Testis (tissue), 3 donors: ENCODE results near the gene CAMKK1. TPM values are rescaled to one million over a fixed set of nuclear protein-coding genes. Genes with fewer than 3 reads are reported as not detected.
A peak's percentile ranks its signal among the peaks of the same experiment; 100 is the strongest.

ENCODE experiments used
- DNase-seq: peaks from one replicate; pipeline ENCODE4 v3.0.0-alpha.2; 2019
- H3K27ac ChIP-seq, 2 donors: fragments of 200-600 bp; sonication (generic); one replicate each; pipeline ENCODE4 v1.5.1; 2019
- H3K27me3 ChIP-seq: fragments of 200-600 bp; sonication (generic); one replicate; pipeline ENCODE4 v1.5.1; 2019
- H3K36me3 ChIP-seq: fragments of 200-600 bp; sonication (generic); one replicate; pipeline ENCODE4 v1.5.1; 2017; ENCODE audit warnings: low read depth; ENCODE audit errors: missing control alignments
- H3K4me1 ChIP-seq: fragments of 200-600 bp; sonication (generic); one replicate; pipeline ENCODE4 v1.5.1; 2019
- H3K4me3 ChIP-seq, 2 donors: fragments of 200-600 bp; sonication (generic); one replicate each; pipeline ENCODE4 v1.5.1; 2017 to 2019
- H3K9me3 ChIP-seq: fragments of 200-600 bp; sonication (generic); one replicate; pipeline ENCODE4 v1.5.1; 2017
- CTCF ChIP-seq, 3 experiments: fragments of 450-650 bp in 2 of 3; fragments of 200-600 bp in 1 of 3; sonication (generic) in 1 of 3; IDR thresholded peaks; one replicate each; pipeline ENCODE4 v1.5.1; 2016 to 2019; ENCODE audit warnings: antibody characterized with exemption in 3 of 3, mild to moderate bottlenecking in 2 of 3, moderate library complexity in 1 of 3
- POLR2A ChIP-seq: fragments of 450-650 bp; IDR thresholded peaks from one replicate; pipeline ENCODE4 v1.6.1; 2017; ENCODE audit warnings: antibody characterized with exemption, mild to moderate bottlenecking, moderate library complexity
- WGBS, 2 donors: methylation state at CpG; one replicate each; pipeline ENCODE4 v1.1.5; 2018; 5-methylcytosine and 5-hydroxymethylcytosine counted together
- intact Hi-C: fragments of 100-400 bp; cut with DNase I; formaldehyde crosslinking; loops from one replicate; pipeline ENCODE4 v1.15.1; 2023; ENCODE audit warnings: low total_unique reads
- polyA plus RNA-seq: library from polyadenylated mRNA; stranded (reverse); fragments of 350-450 nt; fragmentation: Illumina TruSeq; extraction: RNeasy Lipid Tissue Mini Kit (QIAGEN cat#74804); gene quantifications from one replicate; pipeline ENCODE4 v1.2.3, GENCODE V29; 2014; ENCODE audit warnings: low read depth, low replicate concordance; ENCODE audit not compliant: insufficient read depth
- total RNA-seq, 2 donors: library from RNA; depleted of rRNA; stranded (reverse); fragments of >200 nt; gene quantifications; one replicate each; pipeline ENCODE4 v1.2.3, GENCODE V29; 2016

The CAMKK1 gene
- total and polyA plus RNA-seq, 3 donors from 2014 or later = 18.5 to 21.6 (median 19.7) TPM

GRCh38 chr17:3915581-3915994 is 22.7 kb upstream of the CAMKK1 start:
- H3K4me1 ChIP-seq = peaks cover 27% of the 10 kb centered on the region
- H3K9me3 ChIP-seq = no peaks in the 10 kb centered on the region
- no peak overlapping the region for H3K27ac ChIP-seq
- H3K36me3 ChIP-seq = no peaks in the 10 kb centered on the region
- 70 to 77% methylated on average over 10 to 13 of the region's 13 CpGs for WGBS, 2 donors
- TF ChIP-seq POLR2A (no peak), CTCF (IDR thresholded peaks at IDR 0.05) (no peak)
- no peaks in the 10 kb centered on the region for H3K27me3 ChIP-seq
- intact Hi-C loops = no loop called here
- H3K4me3 ChIP-seq = no peak overlapping the region
- DNase-seq = no peak

- no peak overlapping the region for H3K27ac ChIP-seq
- no peak overlapping the region for H3K4me3 ChIP-seq
- TF ChIP-seq POLR2A (no peak), CTCF (IDR thresholded peaks at IDR 0.05) (no peak)
- no peaks in the 10 kb centered on the region for H3K27me3 ChIP-seq
- peaks cover 27% of the 10 kb centered on the region for H3K4me1 ChIP-seq
- no peaks in the 10 kb centered on the region for H3K36me3 ChIP-seq
- 83 to 84% methylated on average over 9 to 10 of the region's 10 CpGs for WGBS, 2 donors
- DNase-seq = no peak
- intact Hi-C loops = no loop called here
- H3K9me3 ChIP-seq = no peaks in the 10 kb centered on the region
Observed at GRCh38 chr17:3914312-3914670, 21.4 kb upstream of the CAMKK1 start.

GRCh38 chr17:3913531-3914311 is 20.9 kb upstream of the CAMKK1 start:
- peaks cover 27% of the 10 kb centered on the region for H3K4me1 ChIP-seq
- peak; percentile 89 for DNase-seq
- no peak overlapping the region for H3K27ac ChIP-seq

GRCh38 chr17:3912827-3913226 is 20.0 kb upstream of the CAMKK1 start:
- H3K27ac ChIP-seq = no peak overlapping the region
- H3K4me3 ChIP-seq = no peak overlapping the region
- H3K36me3 ChIP-seq = no peaks in the 10 kb centered on the region
- H3K4me1 ChIP-seq = peaks cover 22% of the 10 kb centered on the region
- H3K27me3 ChIP-seq = no peaks in the 10 kb centered on the region
- TF ChIP-seq POLR2A = no peak
- no peak for TF ChIP-seq CTCF (IDR thresholded peaks at IDR 0.05)
- intact Hi-C loops = no loop called here
- no peak for DNase-seq
- no peaks in the 10 kb centered on the region for H3K9me3 ChIP-seq
- WGBS, 2 donors = 95 to 97% methylated on average over 2 of the region's 2 CpGs

More at GRCh38 chr17:3913531-3914311, 20.9 kb upstream of the CAMKK1 start:
- no peak for TF ChIP-seq POLR2A
- TF ChIP-seq CTCF (IDR thresholded peaks at IDR 0.05) = peak; percentile 85 to 94 (median 91)
- intact Hi-C loops = no loop called here
- no peaks in the 10 kb centered on the region for H3K9me3 ChIP-seq
- H3K4me3 ChIP-seq = no peak overlapping the region
- H3K36me3 ChIP-seq = no peaks in the 10 kb centered on the region
- WGBS, 2 donors = 38 to 61% methylated on average over 6 to 17 of the region's 17 CpGs
- H3K27me3 ChIP-seq = no peaks in the 10 kb centered on the region
